ENCODE measurements around the gene SLCO4A1. TPM values are rescaled to one million over a fixed set of nuclear protein-coding genes. Genes with fewer than 3 reads are reported as not detected.

SLCO4A1 gene
- total and polyA plus RNA-seq, 2 donors (not counting 3 experiments of a cell fraction or from before 2014, with no cell fraction given): 1.4 to 4.1 TPM

DNA sequence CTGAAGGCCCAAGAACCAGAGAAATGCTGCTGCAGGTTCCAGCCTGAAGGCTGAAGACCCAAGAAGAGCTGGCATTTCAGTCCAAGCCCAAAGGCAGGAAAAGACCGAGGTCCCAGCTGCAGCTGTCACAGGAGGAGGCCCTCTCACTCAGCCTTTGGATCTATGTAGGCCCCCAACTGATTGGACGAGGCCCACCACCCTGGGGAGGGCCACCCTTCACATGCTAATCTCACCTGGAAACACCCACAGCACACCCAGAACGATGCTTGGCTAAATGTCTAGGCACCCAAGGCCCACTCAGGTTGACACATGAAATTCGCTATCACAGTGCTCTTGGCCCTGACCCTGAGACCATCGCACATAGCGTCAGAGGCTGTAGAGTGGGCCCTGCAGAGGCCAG is 6.8 kb downstream of the SLCO4A1 start:
- H3K36me3 ChIP-seq (ENCODE audit: control insufficient read depth in 2 of 2, extremely low read depth in 1 of 2, insufficient read depth in 2 of 2, low read length in 2 of 2): no peaks in the 10 kb centered on the region
- no peak overlapping the region for H3K27ac ChIP-seq (ENCODE audit: insufficient read depth, low read depth, low read length)
- no peak for TF ChIP-seq EZH2 (IDR thresholded peaks at IDR 0.05; ENCODE audit: borderline replicate concordance, low read depth, low read length, severe bottlenecking)
- no peak for TF ChIP-seq MYC (IDR thresholded peaks at IDR 0.05; ENCODE audit: low read depth, low read length)
- TF ChIP-seq CTCF (IDR thresholded peaks at IDR 0.05; ENCODE audit: extremely low read depth in 1 of 2, insufficient read depth in 1 of 2, low read depth in 1 of 2, low read length in 2 of 2): no peak
- TF ChIP-seq JUN (IDR thresholded peaks at IDR 0.05; ENCODE audit: borderline replicate concordance, insufficient read depth, insufficient read length, low read depth): no peak
- TF ChIP-seq GATA2 (IDR thresholded peaks at IDR 0.05; ENCODE audit: insufficient read depth, insufficient read length, low read depth, low read length): no peak
- TF ChIP-seq POLR2AphosphoS5 (IDR thresholded peaks at IDR 0.05; ENCODE audit: insufficient read depth, low read depth, low read length): no peak
- no peak for TF ChIP-seq FOS (IDR thresholded peaks at IDR 0.05; ENCODE audit: borderline replicate concordance, insufficient read depth, low read length)
- H3K9me3 ChIP-seq (replicated peaks; ENCODE audit: control insufficient read depth, insufficient read depth, low read length): no peaks in the 10 kb centered on the region
- no peak overlapping the region for H3K4me2 ChIP-seq (ENCODE audit: insufficient read depth, low read length)
- H3K4me3 ChIP-seq (replicated peaks in 1 of 3; ENCODE audit: insufficient read depth in 1 of 3, low read depth in 1 of 3, low read length in 3 of 3): no peak overlapping the region
- no peaks in the 10 kb centered on the region for H3K27me3 ChIP-seq (ENCODE audit: control insufficient read depth in 2 of 2, insufficient read depth in 2 of 2, low read length in 2 of 2)
- intact Hi-C loops (cut with micrococcal nuclease) (no loop called here), dilution Hi-C loops (cut with MboI; ENCODE audit: extremely low pct_ligation_motif_present, low sequenced_read_pairs) (no loop called here)
- DNase-seq (ENCODE audit: low read depth, low spot score) (no peak), FAIRE-seq (no peak)
- ChIA-PET POLR2A (no interaction called here), CTCF (no interaction called here)
- H3K9me1 ChIP-seq (replicated peaks; ENCODE audit: control insufficient read depth, extremely low read depth, insufficient read depth, low read length): no peaks in the 10 kb centered on the region
- no peaks in the 10 kb centered on the region for H4K20me1 ChIP-seq (replicated peaks; ENCODE audit: control insufficient read depth, extremely low read depth, insufficient read depth, low read length)
- H3K9ac ChIP-seq (replicated peaks; ENCODE audit: extremely low read depth, insufficient read depth, low read length): no peak overlapping the region
- no TSS peak for BruUV-seq (replicated peaks)
- peaks cover 13% of the 10 kb centered on the region for H3K4me1 ChIP-seq (ENCODE audit: control insufficient read depth, extremely low read depth, insufficient read depth, low read length)
- H2AFZ ChIP-seq (ENCODE audit: low read depth, low read length): no peak overlapping the region
- H3K79me2 ChIP-seq (ENCODE audit: control insufficient read depth, insufficient read depth, low read length): peaks cover 2% of the 10 kb centered on the region
